ENCODE results near the gene ESYT3.

DNA sequence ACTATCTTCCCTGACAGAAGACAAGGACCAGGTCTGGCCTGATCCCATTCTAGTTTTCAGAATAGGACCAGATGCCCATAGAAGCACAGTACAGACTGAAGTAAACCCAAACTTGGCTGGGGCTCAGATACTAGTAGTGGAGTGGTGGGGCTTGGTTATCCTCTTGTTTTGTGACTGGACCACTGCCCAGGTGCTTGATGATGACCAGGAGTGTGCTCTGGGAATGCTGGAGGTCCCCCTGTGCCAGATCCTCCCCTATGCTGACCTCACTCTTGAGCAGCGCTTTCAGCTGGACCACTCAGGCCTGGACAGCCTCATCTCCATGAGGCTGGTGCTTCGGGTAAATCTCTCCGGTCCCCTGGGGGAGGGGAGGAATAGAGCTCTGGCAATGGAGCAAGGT, 36.3 kb downstream of the ESYT3 start:
- TF ChIP-seq, protein P1, sequence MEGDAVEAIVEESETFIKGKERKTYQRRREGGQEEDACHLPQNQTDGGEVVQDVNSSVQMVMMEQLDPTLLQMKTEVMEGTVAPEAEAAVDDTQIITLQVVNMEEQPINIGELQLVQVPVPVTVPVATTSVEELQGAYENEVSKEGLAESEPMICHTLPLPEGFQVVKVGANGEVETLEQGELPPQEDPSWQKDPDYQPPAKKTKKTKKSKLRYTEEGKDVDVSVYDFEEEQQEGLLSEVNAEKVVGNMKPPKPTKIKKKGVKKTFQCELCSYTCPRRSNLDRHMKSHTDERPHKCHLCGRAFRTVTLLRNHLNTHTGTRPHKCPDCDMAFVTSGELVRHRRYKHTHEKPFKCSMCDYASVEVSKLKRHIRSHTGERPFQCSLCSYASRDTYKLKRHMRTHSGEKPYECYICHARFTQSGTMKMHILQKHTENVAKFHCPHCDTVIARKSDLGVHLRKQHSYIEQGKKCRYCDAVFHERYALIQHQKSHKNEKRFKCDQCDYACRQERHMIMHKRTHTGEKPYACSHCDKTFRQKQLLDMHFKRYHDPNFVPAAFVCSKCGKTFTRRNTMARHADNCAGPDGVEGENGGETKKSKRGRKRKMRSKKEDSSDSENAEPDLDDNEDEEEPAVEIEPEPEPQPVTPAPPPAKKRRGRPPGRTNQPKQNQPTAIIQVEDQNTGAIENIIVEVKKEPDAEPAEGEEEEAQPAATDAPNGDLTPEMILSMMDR (IDR thresholded peaks at IDR 0.05): no peak
- TF ChIP-seq POLR2A (IDR thresholded peaks at IDR 0.05): no peak
